Left lobe of liver (tissue), 2 donors: ENCODE measurements around the gene ITPR1. TPM values are rescaled to one million over a fixed set of nuclear protein-coding genes. Genes with fewer than 3 reads are reported as not detected.

ENCODE experiments used
- ATAC-seq: fragments of 200-7000 bp; cut with Tn5 transposase; one replicate; pipeline ENCODE4 v1.9.1; 2020; ENCODE audit warnings: mild to moderate bottlenecking, moderate library complexity
- DNase-seq: peaks from one replicate; pipeline ENCODE4 v3.0.0-alpha.2; 2020; ENCODE audit warnings: low spot score
- total RNA-seq: library from RNA; stranded (reverse); gene quantifications from one replicate; pipeline ENCODE4 v1.2.1, GENCODE V29; 2021
- donor health status: DM: no; HTN: no; CAD: no; lungs with moderate emphysema.
- donor health status: DM: no; HTN: yes; CAD: no.

Gene ITPR1
- total RNA-seq, 1 donor from 2014 or later, result 8.7 TPM

DNA sequence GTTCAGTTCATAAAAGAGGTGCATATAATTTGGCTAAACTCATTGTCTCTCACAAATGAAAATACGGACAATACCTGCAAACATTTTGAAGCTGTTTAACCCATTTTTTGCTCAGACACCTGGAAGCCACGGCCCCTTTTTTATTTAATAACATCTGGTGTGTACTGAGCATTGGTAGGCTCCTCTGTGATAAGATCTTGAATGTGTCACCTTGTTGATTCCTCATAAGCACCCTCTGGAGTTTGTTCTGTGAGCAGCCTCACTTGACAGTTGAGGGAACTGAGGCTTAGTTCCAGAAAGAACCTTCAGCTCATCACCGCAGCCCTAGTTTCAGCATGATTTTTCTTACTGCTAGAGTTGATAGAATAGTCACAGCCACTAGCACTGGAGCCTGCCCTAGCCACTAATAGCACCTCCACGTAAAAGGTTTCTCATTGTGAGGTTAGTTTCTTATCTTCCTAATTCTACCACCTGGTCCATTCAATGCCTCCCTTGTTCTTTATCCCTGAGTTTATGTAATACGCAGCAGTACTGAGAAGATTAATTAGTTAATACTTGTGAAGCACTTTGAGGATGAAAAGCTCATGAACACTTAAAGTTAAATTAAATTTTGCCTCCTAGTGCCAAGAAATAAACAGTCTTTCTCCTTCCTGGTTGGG, 71.9 kb downstream of the ITPR1 start:
- ATAC-seq, result no peak
- DNase-seq, result no peak

DNA sequence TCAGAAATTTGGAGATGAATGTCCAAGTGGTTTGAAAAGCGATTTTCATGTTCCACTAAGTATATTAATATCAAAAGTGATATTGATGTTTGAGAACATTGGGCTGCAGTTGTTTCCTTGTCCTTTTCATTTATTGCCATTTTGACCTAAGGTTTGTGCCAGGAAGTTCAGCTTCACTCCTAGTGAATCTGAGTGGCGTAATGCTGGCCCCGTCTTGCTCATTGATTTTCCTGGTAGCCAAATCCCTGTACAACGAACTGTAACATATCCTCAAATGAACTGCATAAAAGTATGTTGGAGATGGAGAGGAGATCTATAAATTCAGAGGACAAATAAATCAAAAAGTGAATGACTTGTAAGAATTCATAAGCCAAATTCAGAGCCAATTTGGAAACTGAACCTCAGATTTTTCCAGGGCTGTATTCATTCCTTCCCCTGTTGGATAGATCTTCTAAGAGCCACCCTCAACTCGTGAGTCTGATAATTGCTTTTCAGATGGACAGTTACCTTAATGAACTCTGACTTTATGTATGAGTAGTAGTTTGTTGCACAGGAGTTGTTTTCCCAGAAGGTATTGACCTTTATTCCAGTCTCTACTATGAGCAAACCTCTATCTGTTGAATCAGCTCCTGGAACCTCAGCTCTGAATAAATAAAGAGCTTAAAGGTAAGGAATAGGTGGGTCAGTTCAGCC, 72.8 kb downstream of the ITPR1 start:
- peak; percentile 59 for DNase-seq

DNA sequence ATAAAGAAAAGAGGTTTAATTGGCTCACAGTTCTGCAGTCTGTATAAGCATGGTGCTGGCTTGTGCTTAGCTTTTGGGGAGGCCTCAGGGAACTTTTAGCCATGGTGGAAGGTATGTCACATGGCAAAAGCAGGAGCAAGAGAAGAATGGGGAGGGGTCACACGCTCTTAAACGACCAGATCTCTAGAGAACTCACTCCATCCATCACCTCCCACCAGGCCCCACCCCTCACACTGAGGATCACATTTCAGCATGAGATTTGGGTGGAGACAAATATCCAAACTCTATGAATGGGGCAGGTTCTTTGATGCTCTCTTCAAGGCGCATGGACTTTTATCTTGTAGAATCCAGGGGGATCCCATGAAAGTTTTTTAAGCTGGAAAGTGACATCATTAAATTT, 75.7 kb downstream of the ITPR1 start:
- DNase-seq (no peak), ATAC-seq (no peak)

More for the DNA sequence above, 72.8 kb downstream of the ITPR1 start:
- peak; percentile 92 for ATAC-seq

DNA sequence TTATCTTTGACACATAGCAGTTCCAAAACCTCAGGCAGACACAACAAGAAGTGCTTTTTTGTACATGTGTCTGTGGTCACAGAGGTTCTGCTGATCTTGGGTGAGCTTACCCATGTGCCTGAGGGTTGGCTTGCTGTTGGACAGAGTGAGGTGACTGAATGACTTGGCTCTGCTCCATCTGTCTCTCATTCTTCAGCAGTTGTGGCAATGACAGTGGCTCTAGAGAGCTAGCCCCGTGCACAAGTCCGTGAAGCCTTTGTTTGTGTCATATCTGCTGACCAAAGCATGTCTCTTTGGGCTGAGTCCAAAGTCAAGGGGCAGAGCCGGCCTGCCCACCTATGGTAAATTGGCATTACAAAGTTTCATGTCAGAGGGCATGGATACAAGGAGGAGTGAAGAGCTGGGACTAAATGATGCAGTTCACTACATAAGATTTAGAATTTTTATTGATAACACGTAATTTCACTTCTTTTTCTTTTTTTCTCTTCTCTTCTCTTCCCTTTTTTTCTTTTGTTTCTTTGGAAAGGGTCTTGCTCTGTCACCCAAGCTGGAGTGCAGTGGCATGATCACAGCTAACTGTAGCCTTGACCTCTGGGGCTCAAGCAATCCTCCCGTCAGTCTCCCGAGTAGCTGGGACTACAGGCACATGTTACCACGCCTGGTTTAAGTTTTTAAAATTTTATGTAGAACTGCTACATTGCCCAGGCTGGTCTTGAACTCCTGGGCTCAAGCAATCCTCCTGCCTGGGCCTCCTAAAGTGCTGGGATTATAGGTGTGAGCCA, 77.9 kb downstream of the ITPR1 start:
- DNase-seq (no peak), ATAC-seq (no peak)

DNA sequence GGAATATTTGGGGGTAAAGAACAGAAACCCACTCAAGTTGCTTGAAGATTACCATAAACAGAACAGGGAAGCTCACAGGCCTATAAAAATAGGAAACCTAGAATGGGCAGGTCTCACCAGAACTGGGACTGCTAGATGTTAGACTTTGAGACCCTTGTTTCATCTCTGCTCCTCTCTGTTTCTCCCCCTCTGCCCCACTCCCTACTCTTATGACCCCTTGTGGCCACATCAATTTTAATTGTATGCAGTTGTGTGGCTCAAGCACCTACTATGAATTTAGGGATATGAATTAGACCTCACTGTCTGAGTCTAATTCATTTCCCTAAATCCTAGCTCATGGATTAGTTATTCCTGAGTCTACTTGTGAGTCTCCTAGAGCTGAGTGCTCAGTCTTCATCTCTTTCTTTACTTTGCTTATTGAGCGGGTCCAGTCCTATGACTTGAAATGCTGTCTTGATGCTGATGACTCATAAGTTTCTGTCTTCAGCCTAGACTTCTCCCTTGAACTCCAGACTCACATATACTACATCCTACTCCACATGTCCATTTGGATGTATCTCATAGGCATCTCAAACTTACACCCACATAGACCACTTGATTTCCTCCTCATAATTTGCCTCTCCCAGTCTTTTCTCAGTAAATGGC, 78.7 kb downstream of the ITPR1 start:
- ATAC-seq, result peak; percentile 65

DNA sequence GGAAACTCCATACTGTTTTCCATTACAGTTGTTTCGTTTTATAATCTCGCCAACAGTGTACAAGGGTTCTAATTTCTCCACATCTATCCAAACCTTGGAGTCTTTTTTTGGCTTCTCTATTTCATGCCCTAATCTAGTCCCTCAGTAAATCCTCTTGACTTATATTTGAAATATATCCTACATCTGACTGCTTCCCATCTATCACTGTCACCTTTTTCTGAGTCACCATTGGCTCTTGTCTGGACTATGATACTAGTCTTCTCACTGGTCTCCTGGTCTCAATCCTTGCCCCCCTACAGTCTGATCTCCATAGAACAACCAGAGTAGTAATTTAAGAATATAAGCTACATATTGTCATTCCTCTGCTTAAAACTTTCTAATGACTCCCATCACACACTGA, 80.0 kb downstream of the ITPR1 start:
- ATAC-seq, result no peak
- DNase-seq, result no peak

More for the DNA sequence above, 78.7 kb downstream of the ITPR1 start:
- no peak for DNase-seq

DNA sequence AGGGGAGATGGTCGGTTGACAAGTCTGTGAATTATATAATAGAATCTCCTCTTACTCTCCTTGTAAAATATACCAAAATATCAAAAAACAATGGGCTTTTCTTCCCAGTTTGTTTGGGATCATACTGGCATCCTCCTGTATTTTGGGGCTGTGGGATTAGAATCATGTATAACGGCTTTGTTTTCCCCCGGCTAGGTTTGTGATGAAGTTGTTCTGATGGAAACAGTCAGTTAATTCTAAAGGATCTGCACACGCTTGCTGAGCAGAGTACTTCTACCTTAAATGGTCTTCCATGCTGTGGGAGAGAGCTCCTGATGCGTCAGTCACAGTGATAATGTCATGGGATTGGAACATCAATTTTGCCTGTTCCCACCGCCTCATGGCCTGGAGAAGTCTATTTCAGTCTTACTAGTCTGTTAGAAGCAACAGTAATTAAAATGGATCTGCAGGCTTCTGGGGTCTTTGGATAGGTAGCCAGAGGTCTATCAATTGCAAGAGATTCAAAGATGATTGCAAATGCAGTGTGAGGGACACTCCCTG, 81.3 kb downstream of the ITPR1 start:
- DNase-seq, result no peak
- no peak for ATAC-seq

DNA sequence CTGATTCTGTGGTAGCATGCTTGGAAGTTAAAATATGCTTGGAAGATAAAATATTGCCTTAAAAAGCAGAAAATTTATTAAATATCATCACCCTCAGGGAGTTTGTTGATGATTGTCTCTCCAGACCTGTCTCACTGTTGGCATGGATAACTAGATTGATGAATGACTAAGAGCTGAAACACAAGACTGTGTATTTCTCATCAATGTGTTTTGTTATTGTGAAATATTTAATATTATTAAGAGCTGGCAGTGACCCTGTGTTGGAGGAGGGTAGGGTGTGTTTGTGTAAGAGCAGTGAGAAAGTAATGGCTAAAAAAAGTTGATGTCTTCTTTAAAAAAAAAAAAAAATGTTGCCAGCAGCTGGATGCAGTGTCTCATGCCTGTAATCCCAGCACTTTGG, 82.2 kb downstream of the ITPR1 start:
- DNase-seq (no peak), ATAC-seq (peak; percentile 28)

DNA sequence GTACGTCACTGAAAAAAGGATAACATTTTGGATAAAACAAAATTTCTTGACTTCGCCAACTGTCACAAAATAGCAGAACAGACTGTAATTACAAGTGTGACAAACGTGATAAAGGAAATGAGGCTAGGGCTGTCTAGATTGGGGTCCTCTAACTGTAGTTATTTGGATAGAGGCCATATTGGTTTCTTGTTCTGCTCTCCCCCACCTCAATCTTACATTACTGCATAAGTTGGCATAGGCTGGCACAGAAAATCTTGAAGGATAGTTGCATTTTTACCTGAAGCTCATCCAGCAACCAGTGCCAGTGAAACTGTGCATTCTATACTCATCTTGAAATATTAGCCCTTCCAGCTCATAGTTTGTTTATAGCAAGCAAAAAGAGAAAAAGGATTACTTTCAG, 84.6 kb downstream of the ITPR1 start:
- DNase-seq (no peak), ATAC-seq (no peak)

DNA sequence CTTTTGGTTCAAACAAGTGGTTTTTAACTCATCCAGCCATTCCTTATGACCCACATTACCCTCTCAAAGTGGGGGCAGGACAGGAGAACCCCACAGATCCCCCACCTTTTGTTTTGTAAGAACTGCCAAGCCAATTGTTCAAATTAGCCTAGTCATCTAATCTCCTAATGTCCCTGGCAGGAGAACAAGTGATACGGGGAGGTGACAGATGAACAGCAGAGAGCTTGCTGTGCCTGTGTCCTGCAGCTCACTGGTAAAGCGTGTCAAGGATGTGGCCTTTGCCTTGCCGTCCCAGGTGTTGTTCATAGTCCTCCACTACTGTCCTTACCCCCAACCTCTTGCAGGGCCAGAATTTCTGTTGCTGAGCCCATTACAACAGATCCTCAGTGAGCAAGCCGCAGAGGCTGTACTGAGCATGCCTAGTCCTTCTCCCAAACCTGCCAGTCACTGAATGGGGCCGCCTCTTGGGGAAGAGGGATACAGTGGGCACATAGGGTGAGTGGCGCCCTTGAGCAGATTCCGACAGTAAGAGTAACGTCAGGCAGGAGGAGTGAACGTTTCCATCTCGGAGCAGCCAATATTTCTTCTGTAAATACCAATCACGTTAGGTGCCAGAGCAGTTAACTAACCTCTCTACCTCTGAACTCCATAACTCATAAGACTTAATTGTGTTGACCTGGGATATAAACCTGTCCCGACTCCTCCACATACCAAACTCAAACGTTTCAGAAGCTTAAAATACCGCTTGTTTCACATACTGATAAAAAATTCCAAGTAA, 87.4 kb downstream of the ITPR1 start:
- DNase-seq (no peak), ATAC-seq (no peak)

DNA sequence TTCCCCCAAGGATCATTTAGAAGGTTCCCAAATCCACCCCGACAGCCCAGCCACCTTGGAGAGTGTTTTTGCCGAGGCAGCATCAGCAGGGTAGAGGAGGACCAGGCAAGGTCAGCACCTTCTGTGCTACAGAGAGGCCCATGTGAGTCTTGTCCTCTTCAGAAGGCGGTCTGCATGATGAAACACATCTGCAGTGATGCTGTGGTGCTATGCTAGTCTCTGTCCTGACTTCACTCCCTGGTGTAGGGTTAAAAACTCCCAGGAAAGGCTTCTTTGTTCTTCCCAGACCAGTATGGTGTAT, 87.9 kb downstream of the ITPR1 start:
- ATAC-seq (no peak), DNase-seq (no peak)

DNA sequence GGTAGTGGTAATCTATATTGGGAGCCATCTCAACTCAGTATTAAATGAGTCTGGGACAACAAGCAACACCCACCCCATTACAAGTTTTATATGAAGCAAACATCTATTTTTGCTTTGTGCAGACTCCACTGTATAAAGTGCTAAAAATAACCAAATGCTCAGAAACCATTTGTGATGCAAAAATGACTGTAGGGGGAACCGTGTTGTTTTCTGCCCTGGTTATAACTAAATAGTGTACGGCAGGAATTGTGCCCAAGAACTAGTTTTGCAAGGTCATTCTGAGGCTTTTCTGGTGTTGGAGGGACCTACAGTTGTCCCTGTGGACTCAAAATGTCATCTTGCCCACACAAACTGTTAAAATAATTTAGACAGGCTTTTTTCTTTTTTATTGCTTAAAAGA, 88.3 kb downstream of the ITPR1 start:
- no peak for ATAC-seq
- no peak for DNase-seq

DNA sequence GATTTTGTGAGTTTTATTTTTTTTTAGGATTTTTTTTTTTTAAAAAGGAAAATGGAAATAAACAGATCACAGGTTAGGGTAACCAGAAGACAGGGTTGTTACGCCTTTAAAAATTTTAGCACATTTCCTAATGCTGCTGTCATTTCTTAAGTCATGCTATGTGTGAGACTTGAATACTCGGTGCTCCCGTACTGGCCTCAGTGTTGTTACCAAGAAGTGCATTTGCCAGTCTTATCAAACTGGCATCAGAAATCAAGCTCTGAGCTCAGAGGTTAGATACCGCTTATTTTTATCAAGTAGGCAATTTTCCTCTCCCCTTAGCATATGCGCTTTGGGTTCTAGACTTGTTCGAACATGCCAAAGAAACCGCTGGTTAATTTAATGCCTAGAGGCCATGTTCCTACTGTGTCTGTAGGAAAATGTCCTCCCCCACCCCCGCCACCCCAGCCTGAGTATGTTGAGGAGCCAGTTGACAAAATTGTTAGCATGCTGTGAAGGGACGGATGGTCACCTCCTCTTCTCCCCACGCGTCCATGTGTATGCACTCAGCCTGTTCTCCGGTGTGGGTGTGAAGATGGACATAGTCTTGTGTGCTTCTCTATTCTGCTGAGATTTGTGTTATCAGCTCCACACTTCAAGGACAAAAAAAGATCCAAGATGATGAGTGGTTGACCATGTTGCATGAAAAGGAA, 88.9 kb downstream of the ITPR1 start:
- DNase-seq (no peak), ATAC-seq (no peak)

DNA sequence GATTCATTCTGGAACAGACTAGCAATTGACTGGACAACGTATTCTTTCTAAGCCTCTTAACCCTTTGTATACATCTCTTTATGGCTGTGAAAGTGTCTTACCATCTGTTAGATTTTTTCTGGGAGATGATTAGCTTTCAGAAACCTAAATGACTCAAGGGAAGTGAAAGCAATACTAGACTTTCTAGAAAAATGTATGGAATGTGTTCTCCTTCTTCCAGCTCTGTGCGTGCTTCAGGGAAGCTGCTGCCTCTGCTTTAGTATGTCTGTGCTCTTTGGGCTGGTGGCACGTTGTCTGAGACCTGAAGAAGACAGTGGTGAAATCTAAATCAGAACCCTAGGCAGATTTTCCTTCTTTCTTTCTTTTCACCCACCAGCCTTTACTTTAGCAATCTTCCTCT, 89.5 kb downstream of the ITPR1 start:
- DNase-seq, result no peak
- ATAC-seq, result no peak

DNA sequence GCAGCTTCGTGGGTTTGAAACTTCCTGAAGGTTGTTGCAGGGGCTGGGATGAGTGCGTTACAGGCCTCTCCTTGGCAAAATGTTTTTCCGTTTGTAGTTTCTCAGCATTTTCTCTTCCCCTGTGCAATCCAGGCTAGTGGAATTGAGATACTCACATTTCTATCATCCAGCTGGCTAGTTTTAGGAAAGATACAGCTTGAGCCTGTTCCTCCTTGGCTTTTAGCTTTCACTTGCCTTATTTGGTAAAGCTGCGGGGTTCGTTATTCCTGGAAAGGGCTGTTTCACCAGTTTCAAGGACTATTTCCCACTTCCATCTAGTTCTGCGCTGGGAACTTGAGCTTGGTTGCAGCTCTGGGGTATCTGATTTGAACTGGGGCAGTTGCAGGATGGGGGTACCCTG, 90.3 kb downstream of the ITPR1 start:
- ATAC-seq (no peak), DNase-seq (no peak)

DNA sequence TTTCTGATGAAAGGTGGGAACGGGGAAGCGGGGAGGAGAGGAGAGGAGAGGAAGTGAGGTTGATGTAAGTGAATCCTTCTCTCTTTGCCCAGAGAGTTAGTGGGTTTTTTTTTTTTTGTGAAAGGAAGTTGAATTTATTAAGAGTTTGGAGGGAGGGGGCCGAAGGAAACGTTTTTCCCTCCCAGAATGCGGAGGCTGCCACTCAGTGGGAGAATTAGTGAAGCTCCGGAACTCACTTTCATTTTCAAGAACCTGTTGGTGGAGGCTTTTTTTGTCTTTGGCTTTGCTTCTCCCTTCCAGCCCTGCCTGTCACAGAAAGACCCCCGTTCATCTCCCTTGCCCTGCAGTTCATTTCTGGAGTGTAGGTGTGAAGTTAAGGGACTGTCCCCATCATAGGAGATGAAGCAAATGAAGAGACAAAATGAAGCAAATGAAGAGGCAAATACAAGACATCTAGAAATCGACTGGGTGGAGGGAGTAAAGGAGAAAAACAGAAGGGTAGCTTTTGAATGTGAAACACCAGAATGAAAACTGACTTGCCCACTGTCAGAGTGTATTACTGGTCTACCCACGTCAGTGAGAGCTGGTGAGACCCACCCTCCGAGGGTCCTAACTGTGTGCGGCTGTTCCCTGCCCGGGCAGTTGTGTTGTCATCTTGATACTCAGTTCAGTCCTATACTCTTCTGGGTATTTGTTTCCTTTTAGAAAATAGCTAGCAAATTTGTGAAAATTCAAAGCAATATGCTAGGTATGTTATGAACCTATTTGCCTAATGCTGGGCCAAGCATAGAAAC, 91.5 kb downstream of the ITPR1 start:
- ATAC-seq, result peak; percentile 84
- no peak for DNase-seq

DNA sequence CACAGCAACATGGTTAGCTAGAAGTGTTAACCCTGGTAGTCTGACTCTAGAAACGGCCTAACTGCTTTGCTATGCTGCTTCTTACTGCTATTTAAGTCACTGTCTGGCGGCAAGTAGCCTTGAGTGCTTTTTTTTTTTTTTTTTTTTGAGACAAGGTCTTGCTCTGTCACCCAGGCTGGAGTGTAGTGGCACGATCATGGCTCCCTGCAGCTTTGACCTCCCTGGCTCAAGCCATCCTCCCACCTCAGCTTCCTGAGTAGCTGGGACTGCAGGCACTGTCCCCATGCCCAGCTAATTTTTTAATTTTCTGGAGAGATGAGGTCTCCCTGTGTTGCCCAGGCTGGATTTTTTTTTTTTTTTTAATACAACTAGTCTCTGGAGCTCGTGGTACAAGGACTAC, 93.2 kb downstream of the ITPR1 start:
- DNase-seq (no peak), ATAC-seq (no peak)

DNA sequence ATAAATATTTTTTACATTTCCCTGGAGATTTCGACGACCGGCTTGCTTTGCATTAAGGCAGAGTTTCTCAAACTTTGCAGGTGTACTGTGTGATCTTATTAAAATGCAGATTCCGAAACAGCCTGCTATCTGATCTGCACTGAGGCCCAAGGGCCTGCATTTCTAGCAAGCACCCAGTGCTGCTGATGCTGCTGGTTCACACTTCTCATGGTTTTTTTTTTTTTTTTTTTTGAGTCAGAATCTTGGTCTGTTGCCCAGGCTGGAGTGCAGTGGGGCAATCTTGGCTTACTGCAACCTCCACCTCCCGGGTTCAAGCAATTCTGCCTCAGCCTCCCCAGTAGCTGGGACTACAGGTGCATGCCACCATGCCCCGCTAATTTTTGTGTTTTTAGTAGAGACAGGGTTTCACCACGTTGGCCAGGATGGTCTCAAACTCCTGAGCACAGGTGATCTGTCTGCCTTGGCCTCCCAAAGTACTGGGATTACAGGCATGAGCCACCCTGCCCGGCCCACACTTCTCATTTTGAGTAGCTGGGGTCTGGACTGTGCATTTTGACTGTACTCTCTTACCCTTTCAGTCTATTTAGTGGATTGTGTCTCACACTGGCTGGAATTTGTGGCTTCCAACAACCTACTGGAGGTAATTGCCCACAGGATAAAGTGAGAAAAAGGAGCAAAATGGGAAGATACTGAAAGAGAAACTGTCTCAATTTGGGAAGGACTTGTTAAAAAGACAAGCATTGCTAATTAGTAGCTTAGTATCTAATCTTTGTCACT, 94.1 kb downstream of the ITPR1 start:
- ATAC-seq (no peak), DNase-seq (no peak)

DNA sequence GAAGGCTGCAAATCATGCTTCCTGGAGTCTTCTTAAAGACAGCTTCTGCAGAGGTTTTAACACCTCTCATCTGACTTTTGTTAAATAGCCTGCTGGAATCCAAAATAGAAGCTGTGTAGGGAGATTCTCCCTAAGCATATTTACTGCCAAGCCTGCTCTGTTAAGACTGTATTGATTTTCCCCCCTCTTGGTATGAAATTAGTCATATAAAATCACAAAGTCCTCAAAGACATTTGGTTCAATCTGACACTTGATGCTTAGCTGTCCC, 94.6 kb downstream of the ITPR1 start:
- no peak for ATAC-seq
- DNase-seq, result no peak
